K562 (cell line): ENCODE data around the gene PDE9A. TPM values are rescaled to one million over a fixed set of nuclear protein-coding genes. Genes with fewer than 3 reads are reported as not detected.

Source experiments
- ATAC-seq: fragments of 200-7000 bp; cut with Tn5 transposase; 3 replicates; pipeline ENCODE4 v1.9.1; 2020; ENCODE audit warnings: moderate library complexity
- BruUV-seq: library from RNA; stranded (reverse); fragments of 400-500 nt; replicated peaks from 2 replicates; lab custom pipeline; 2021; lab: Mats Ljungman, UMichigan
- CTCF ChIA-PET: fragments of 300-600 bp; formaldehyde crosslinking; extraction: SDS; loops from one replicate; lab custom pipeline; 2021; ENCODE audit warnings: low intra/inter-chr PET ratio; lab: Yijun Ruan, JAX
- POLR2A ChIA-PET: fragments of 300-600, 350-650 bp; sonication (Branson Sonifier 250); formaldehyde crosslinking; extraction: SDS; loops from one replicate; lab custom pipeline; 2021; ENCODE audit warnings: antibody characterized with exemption, inconsistent platforms; lab: Yijun Ruan, JAX
- DNase-seq, 4 experiments: peaks; one replicate each; pipeline versions ENCODE4 v3.0.0 to v3.0.0-alpha.2; 2011 to 2018; ENCODE audit warnings: low spot score in 3 of 4, mixed read lengths in 3 of 4; ENCODE audit errors: extremely low read depth in 1 of 4
- FAIRE-seq: peaks from 2 replicates; lab custom pipeline; 2011; peaks lifted over from hg19 to GRCh38; lab: Jason Lieb, UNC
- H2AFZ ChIP-seq: 2 replicates; pipeline ENCODE4 v1.6.0; 2011; ENCODE audit warnings: low read depth, low read length, control low read depth, inconsistent platforms
- H3K27ac ChIP-seq: fragments of 200-600 bp; 3 replicates; pipeline ENCODE4 v1.8.0; 2011; ENCODE audit warnings: low read depth, mild to moderate bottlenecking, control low read depth, inconsistent platforms, low read length, moderate library complexity, mixed read lengths; ENCODE audit errors: extremely low read depth
- H3K27me3 ChIP-seq, 2 experiments: fragments of 300-600 bp in 1 of 2; 2 replicates in 1 of 2; 3 replicates in 1 of 2; pipeline versions ENCODE4 v1.6.0 to v1.8.0; 2011; ENCODE audit warnings: inconsistent platforms in 2 of 2, low read length in 2 of 2, mild to moderate bottlenecking in 1 of 2, mixed read lengths in 1 of 2, moderate library complexity in 1 of 2; ENCODE audit not compliant: control insufficient read depth in 2 of 2, insufficient read depth in 2 of 2
- H3K36me3 ChIP-seq: fragments of 300-600 bp; 3 replicates; pipeline ENCODE4 v1.8.0; 2011; ENCODE audit warnings: mild to moderate bottlenecking, low read length, inconsistent platforms; ENCODE audit not compliant: control insufficient read depth, insufficient read depth
- H3K4me1 ChIP-seq, 2 experiments: fragments of 200-600 bp in 1 of 2; replicated peaks in 1 of 2; 2 replicates in 1 of 2; 3 replicates in 1 of 2; pipeline versions ENCODE4 v1.5.1 to v1.8.0; 2011; ENCODE audit warnings: inconsistent platforms in 2 of 2, low read length in 2 of 2, mild to moderate bottlenecking in 1 of 2, mixed read lengths in 1 of 2, moderate library complexity in 1 of 2; ENCODE audit not compliant: control insufficient read depth in 2 of 2, insufficient read depth in 2 of 2
- H3K4me2 ChIP-seq: 2 replicates; pipeline ENCODE4 v1.6.1; 2011; ENCODE audit warnings: low read length, control low read depth, inconsistent platforms, mixed read lengths; ENCODE audit not compliant: insufficient read depth
- H3K4me3 ChIP-seq: fragments of 200-600 bp; sonication (generic), shearing (Covaris generic); 2 replicates; pipeline ENCODE4 v1.5.1; 2016; ENCODE audit warnings: control low read depth, inconsistent platforms
- H3K79me2 ChIP-seq: fragments of 200-600 bp; 3 replicates; pipeline ENCODE4 v1.8.0; 2011; ENCODE audit warnings: low read length, inconsistent platforms; ENCODE audit not compliant: control insufficient read depth, insufficient read depth
- H3K9ac ChIP-seq, 2 experiments: 2 replicates each; pipeline versions ENCODE4 v1.6.0 to v1.6.1; 2011; ENCODE audit warnings: low read depth in 2 of 2, low read length in 2 of 2, control low read depth in 1 of 2, inconsistent platforms in 1 of 2, mild to moderate bottlenecking in 1 of 2, mixed read lengths in 1 of 2; ENCODE audit not compliant: insufficient read depth in 1 of 2
- H3K9me1 ChIP-seq: one replicate; pipeline ENCODE4 v1.6.0; 2011; ENCODE audit warnings: inconsistent platforms, mild to moderate bottlenecking, low read length, moderate library complexity; ENCODE audit not compliant: control insufficient read depth, insufficient read depth
- H3K9me3 ChIP-seq: replicated peaks from 2 replicates; pipeline ENCODE4 v1.5.1; 2011; ENCODE audit warnings: low read depth, low read length, inconsistent platforms; ENCODE audit not compliant: control insufficient read depth, insufficient read depth
- H4K20me1 ChIP-seq: replicated peaks from 2 replicates; pipeline ENCODE4 v1.6.1; 2011; ENCODE audit warnings: low read length, inconsistent platforms, mixed read lengths; ENCODE audit not compliant: control insufficient read depth, insufficient read depth
- BHLHE40 ChIP-seq: IDR thresholded peaks from 2 replicates; pipeline ENCODE4 v1.6.1; 2011; ENCODE audit warnings: low read length, improper control_type of control experiment
- DPF2 ChIP-seq: fragments of 450-650 bp; IDR thresholded peaks from 2 replicates; pipeline ENCODE4 v1.6.1; 2016
- FOXK2 ChIP-seq, 2 experiments: fragments of 450-650 bp; IDR thresholded peaks in 1 of 2; conservative IDR thresholded peaks in 1 of 2; 2 replicates each; pipeline ENCODE4 v1.6.1; 2016; ENCODE audit warnings: low read depth in 2 of 2, mild to moderate bottlenecking in 1 of 2
- GMEB1 ChIP-seq: fragments of 250-450 bp; sonication (Bioruptor Pico); IDR thresholded peaks from 2 replicates; pipeline ENCODE4 v1.4.0; 2020; ENCODE audit warnings: mild to moderate bottlenecking
- RAD51 ChIP-seq: fragments of 450-650 bp; IDR thresholded peaks from 2 replicates; pipeline ENCODE4 v1.7.1; 2016; ENCODE audit warnings: low read depth, mild to moderate bottlenecking, borderline replicate concordance
- REST ChIP-seq, 2 experiments: fragments of 450-650 bp; formaldehyde crosslinking in 1 of 2; IDR thresholded peaks; 2 replicates each; pipeline versions ENCODE4 v1.4.0 to v1.6.1; 2014 to 2020; ENCODE audit warnings: mild to moderate bottlenecking in 2 of 2, borderline replicate concordance in 1 of 2, low read depth in 1 of 2
- SMAD4 ChIP-seq: fragments of 250-450 bp; sonication (Bioruptor Pico); conservative IDR thresholded peaks from 2 replicates; pipeline ENCODE4 v1.8.0; 2021; ENCODE audit warnings: inconsistent platforms, mild to moderate bottlenecking, moderate library complexity
- ZFX ChIP-seq: sonication (generic); formaldehyde crosslinking; IDR thresholded peaks from 2 replicates; pipeline ENCODE4 v1.8.0; 2022; ENCODE audit warnings: mild to moderate bottlenecking, missing genetic modification reagents, moderate library complexity
- ZNF584 ChIP-seq: fragments of 200-800 bp; sonication (Bioruptor generic); IDR thresholded peaks from 2 replicates; pipeline ENCODE4 v1.6.1; 2016; ENCODE audit warnings: low read depth, mild to moderate bottlenecking, missing genetic modification characterization, missing compliant biosample characterization
- WGBS: fragments of 100-300 bp; shearing (Covaris generic); methylation state at CpG from one replicate; pipeline ENCODE4 v1.1.6; 2016; ENCODE audit warnings: low coverage, mixed read lengths; ENCODE audit not compliant: insufficient coverage; ENCODE audit errors: missing lambda C conversion rate; 5-methylcytosine and 5-hydroxymethylcytosine counted together
- in situ Hi-C: fragments of 300-500 bp; cut with MboI; formaldehyde crosslinking; loops from 4 replicates; pipeline ENCODE4 v1.15.0; 2018; ENCODE audit warnings: inconsistent platforms, mixed read lengths
- intact Hi-C: fragments of 100-400 bp; cut with micrococcal nuclease; formaldehyde crosslinking; loops from 2 replicates; pipeline ENCODE4 v1.14.2; 2022
- polyA plus RNA-seq, 8 experiments: library from polyadenylated mRNA; depleted of rRNA in 4 of 8; stranded (reverse) in 5 of 8; unstranded in 3 of 8; fragments of >200 nt; fragmentation: Nextera tagmentation in 2 of 8; fragmentation: Illumina TruSeq in 1 of 8; extraction: Ambion mirVana in 2 of 8; extraction: Trizol in 1 of 8; gene quantifications; 2 replicates each; pipeline versions ENCODE4 v1.2.1 to v1.2.3, GENCODE V29; 2011 to 2014; ENCODE audit warnings: inconsistent platforms in 1 of 8, missing spikeins in 1 of 8
- total RNA-seq, 7 experiments: library from RNA; depleted of rRNA in 6 of 7; stranded (reverse); fragments of >200 nt in 6 of 7; fragmentation: Illumina TruSeq in 2 of 7; extraction: Trizol in 2 of 7; gene quantifications; 2 replicates each; pipeline versions ENCODE4 v1.2.1 to v1.2.3, GENCODE V29; 2011 to 2021; ENCODE audit warnings: low replicate concordance in 1 of 7

Gene PDE9A
- total and polyA plus RNA-seq, 9 of the 15 experiments (the other 6 are each of a cell fraction or from before 2014, with no cell fraction given), result 0.07 to 0.27 TPM; not detected in 7

GRCh38 chr21:42645211-42646075 lies 8.0 kb upstream of the PDE9A start:
- Histone ChIP-seq H3K4me1 (peaks cover 0 to 9% of the 10 kb centered on the region in 2 experiments; a peak in 4 of 5 replicates), H3K27ac (no peak overlapping the region), H4K20me1 (peaks cover 5% of the 10 kb centered on the region), H3K9me1 (no peaks in the 10 kb centered on the region), H2AFZ (peak overlapping the region; percentile 21; the same call in 1 of the 2 replicates), H3K4me2 (no peak overlapping the region; the same call in 1 of the 2 replicates), H3K79me2 (no peaks in the 10 kb centered on the region), H3K9ac (no peak overlapping the region), H3K4me3 (no peak overlapping the region), H3K9me3 (no peaks in the 10 kb centered on the region), H3K27me3 (peaks cover 34 to 65% of the 10 kb centered on the region in 2 experiments), H3K36me3 (no peaks in the 10 kb centered on the region)
- no peak for DNase-seq
- intact Hi-C loops, result no loop called here
- 3% methylated on average over 28 of the region's 28 CpGs for WGBS
- peak; percentile 41; the same call in 1 of the 3 replicates for ATAC-seq
- in situ Hi-C loops, result no loop called here
- POLR2A ChIA-PET, result interaction anchor here (0.6 to 2.1 kb wide), 3 partner anchors 11 to 575 kb away, joined by 4 to 10 read pairs (median 4); no protein-coding TSS in a partner anchor
- no TSS peak for BruUV-seq
- FAIRE-seq, result no peak
- CTCF ChIA-PET, result no interaction called here
- TF ChIP-seq ZFX (CRISPR knock-in tag), result peak; percentile 69
- no peak for TF ChIP-seq DPF2
- peak in 1 of 2 experiments; percentile 31; a peak in 1 of 4 replicates for TF ChIP-seq FOXK2 (conservative IDR thresholded peaks at IDR 0.05 in 1 of 2, IDR thresholded peaks at IDR 0.05 in 1 of 2; ENCODE audit: low read depth in 2 of 2)
- TF ChIP-seq SMAD4, result peak; percentile 64; the same call in 1 of the 2 replicates
- TF ChIP-seq GMEB1 (CRISPR knock-in tag), result peak; percentile 10; the same call in 1 of the 2 replicates
- peak; percentile 85 for TF ChIP-seq BHLHE40
- 0 out of 2 replicates have a peak, but pooled peaks have one; percentile 14 for TF ChIP-seq REST (IDR thresholded peaks at IDR 0.05; ENCODE audit: borderline replicate concordance)
- no peak for TF ChIP-seq REST (CRISPR knock-in tag; IDR thresholded peaks at IDR 0.05; ENCODE audit: low read depth)
- TF ChIP-seq ZNF584, result 0 out of 2 replicates have a peak, but pooled peaks have one; percentile 23
- peak; percentile 85 for TF ChIP-seq RAD51
